HepG2 (cell line): ENCODE results near the gene CEP104. TPM values are rescaled to one million over a fixed set of nuclear protein-coding genes. Genes with fewer than 3 reads are reported as not detected.

Experiments used
- HDAC1 ChIP-seq: sonication (generic); formaldehyde crosslinking; IDR thresholded peaks from 2 replicates; pipeline ENCODE4 v1.5.1; 2020; ENCODE audit warnings: mild to moderate bottlenecking, missing genetic modification reagents
- HES4 ChIP-seq: sonication (generic); formaldehyde crosslinking; IDR thresholded peaks from 2 replicates; pipeline ENCODE4 v1.9.0; 2021; ENCODE audit warnings: mild to moderate bottlenecking, missing genetic modification reagents, borderline replicate concordance
- HMG20A ChIP-seq: IDR thresholded peaks from 2 replicates; pipeline ENCODE4 v1.6.1; 2016; ENCODE audit warnings: borderline replicate concordance
- KLF6 ChIP-seq: IDR thresholded peaks from 2 replicates; pipeline ENCODE4 v1.8.0; 2016; ENCODE audit warnings: missing biosample characterization, missing genetic modification reagents
- PHF8 ChIP-seq: sonication (generic); formaldehyde crosslinking; IDR thresholded peaks from 2 replicates; pipeline ENCODE4 v1.5.0; 2020; ENCODE audit warnings: missing genetic modification reagents
- RBFOX2 ChIP-seq: fragments of 200-400 bp; formaldehyde crosslinking; IDR thresholded peaks from 2 replicates; pipeline ENCODE4 v1.6.1; 2017; ENCODE audit warnings: low read depth, mild to moderate bottlenecking, low read length
- SALL1 ChIP-seq: sonication (generic); formaldehyde crosslinking; IDR thresholded peaks from 2 replicates; pipeline ENCODE4 v1.8.0; 2022; ENCODE audit warnings: mild to moderate bottlenecking, missing genetic modification reagents
- SP5 ChIP-seq: IDR thresholded peaks from 2 replicates; pipeline ENCODE4 v1.6.1; 2016; ENCODE audit warnings: low read depth, borderline replicate concordance
- TFE3 ChIP-seq: IDR thresholded peaks from 2 replicates; pipeline ENCODE4 v1.6.1; 2016
- ZBTB3 ChIP-seq: sonication (generic); formaldehyde crosslinking; IDR thresholded peaks from 2 replicates; pipeline ENCODE4 v1.4.0; 2020; ENCODE audit warnings: low read depth, mild to moderate bottlenecking, moderate library complexity, missing genetic modification reagents, borderline replicate concordance
- ZBTB40 ChIP-seq, 2 experiments: fragments of 450-650 bp in 1 of 2; sonication (generic) in 1 of 2; formaldehyde crosslinking in 1 of 2; IDR thresholded peaks; 2 replicates each; pipeline versions ENCODE4 v1.6.1 to v1.8.0; 2016 to 2022; ENCODE audit warnings: antibody characterized with exemption in 1 of 2, mild to moderate bottlenecking in 1 of 2, missing genetic modification reagents in 1 of 2
- ZEB1 ChIP-seq: IDR thresholded peaks from 2 replicates; pipeline ENCODE4 v1.6.1; 2012; ENCODE audit warnings: mild to moderate bottlenecking, low read depth, inconsistent platforms; ENCODE audit not compliant: insufficient replicate concordance
- ZFP1 ChIP-seq: IDR thresholded peaks from 2 replicates; pipeline ENCODE4 v1.6.1; 2016
- ZFP37 ChIP-seq: sonication (generic); formaldehyde crosslinking; IDR thresholded peaks from 2 replicates; pipeline ENCODE4 v1.4.0; 2020; ENCODE audit warnings: missing genetic modification reagents, borderline replicate concordance
- ZFY ChIP-seq: sonication (generic); formaldehyde crosslinking; IDR thresholded peaks from 2 replicates; pipeline ENCODE4 v1.4.0; 2020; ENCODE audit warnings: missing genetic modification reagents
- ZNF777 ChIP-seq: sonication (generic); formaldehyde crosslinking; IDR thresholded peaks from 2 replicates; pipeline ENCODE4 v1.4.0; 2020; ENCODE audit warnings: missing genetic modification reagents
- ZNF879 ChIP-seq: sonication (generic); formaldehyde crosslinking; IDR thresholded peaks from 2 replicates; pipeline ENCODE4 v1.8.1; 2023; ENCODE audit warnings: missing genetic modification reagents
- polyA plus RNA-seq, 8 experiments: library from polyadenylated mRNA; depleted of rRNA in 3 of 8; stranded (reverse) in 7 of 8; unstranded in 1 of 8; fragments of >200 nt; fragmentation: Illumina TruSeq in 4 of 8; extraction: Trizol in 4 of 8; gene quantifications; 2 replicates each; pipeline versions ENCODE4 v1.2.1 to v1.2.3, GENCODE V29; 2011 to 2016; ENCODE audit warnings: low read depth in 4 of 8, missing spikeins in 1 of 8, mixed read lengths in 1 of 8; ENCODE audit not compliant: insufficient read depth in 1 of 8
- total RNA-seq, 5 experiments: library from RNA; depleted of rRNA; stranded (reverse); fragments of >200 nt; fragmentation: Illumina TruSeq; extraction: Trizol; gene quantifications; 2 replicates each; pipeline ENCODE4 v1.2.3, GENCODE V29; 2016; ENCODE audit warnings: low read depth in 1 of 5

Gene CEP104
- total and polyA plus RNA-seq, 2 of the 13 experiments (the other 11 are each of a cell fraction or from before 2014, with no cell fraction given), result 20.4 to 30.1 TPM

DNA sequence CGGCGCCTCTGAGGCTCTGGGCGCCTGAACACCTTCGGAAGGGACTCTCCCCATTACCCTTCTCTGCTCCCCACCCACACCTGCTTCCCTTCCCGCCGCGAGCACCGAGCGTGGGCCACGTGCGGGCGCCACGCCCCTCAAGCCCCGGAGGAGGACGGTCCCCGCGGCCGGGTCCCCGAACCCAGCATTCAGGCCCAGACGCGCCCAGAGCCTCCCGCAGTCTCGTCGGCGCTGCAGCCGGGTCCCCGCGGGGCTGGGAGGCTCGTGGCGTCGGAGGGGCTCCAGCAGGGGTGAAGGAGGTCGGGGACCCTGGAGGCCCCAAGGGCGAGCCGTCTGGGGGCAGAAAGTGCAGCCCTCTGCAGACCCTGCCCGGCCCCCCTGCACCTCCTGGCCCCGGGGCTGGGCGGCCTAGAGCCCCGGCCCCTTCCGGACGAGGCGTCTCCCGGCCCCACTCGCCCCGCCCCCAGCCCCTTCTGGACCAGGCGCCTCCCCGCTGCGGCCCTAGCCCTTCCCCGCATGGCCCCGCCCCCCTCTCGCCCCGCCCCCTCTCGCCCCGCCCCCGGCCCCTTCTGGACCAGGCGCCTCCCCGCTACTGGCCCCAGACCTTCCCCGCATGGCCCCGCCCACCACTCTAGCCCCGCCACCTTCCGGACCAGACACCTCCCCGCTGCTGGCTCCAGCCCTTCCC is 84.8 kb downstream of the CEP104 start (continued):
- TF ChIP-seq TFE3 (CRISPR knock-in tag) (no peak), SALL1 (CRISPR knock-in tag) (peak; percentile 26), ZFP37 (no peak), HES4 (peak; percentile 62; the same call in 1 of the 2 replicates), ZEB1 (no peak), HMG20A (no peak), HDAC1 (peak; percentile 57), ZNF879 (0 out of 2 replicates have a peak, but pooled peaks have one; percentile 9), ZBTB40 (IDR thresholded peaks at IDR 0.05) (no peak), ZBTB40 (CRISPR knock-in tag; IDR thresholded peaks at IDR 0.05) (no peak), RBFOX2 (peak; percentile 88), ZBTB3 (CRISPR knock-in tag) (peak; percentile 56; the same call in 1 of the 2 replicates), ZFY (CRISPR knock-in tag) (peak; percentile 78), SP5 (CRISPR knock-in tag) (peak; percentile 46; the same call in 1 of the 2 replicates), PHF8 (CRISPR knock-in tag) (peak; percentile 74; the same call in 1 of the 2 replicates), KLF6 (CRISPR knock-in tag) (no peak), ZNF777 (peak; percentile 72), ZFP1 (CRISPR knock-in tag) (0 out of 2 replicates have a peak, but pooled peaks have one; percentile 22)
